Upper lobe of left lung (tissue), 6 donors: ENCODE measurements around the gene KAT7. TPM values are rescaled to one million over a fixed set of nuclear protein-coding genes. Genes with fewer than 3 reads are reported as not detected.

Experiments
- ATAC-seq, 2 donors: fragments of 200-7000 bp; cut with Tn5 transposase; one replicate each; pipeline ENCODE4 v1.9.1; 2022; ENCODE audit warnings: mild to moderate bottlenecking in 2 of 2, moderate library complexity in 2 of 2; ENCODE audit not compliant: low FRiP score in 2 of 2
- DNase-seq, 2 donors: peaks; one replicate each; pipeline ENCODE4 v3.0.0-alpha.2; 2019 to 2020
- H3K27ac ChIP-seq, 4 donors: fragments of 200-600 bp; sonication (generic); one replicate each; pipeline ENCODE4 v1.5.1; 2016 to 2019
- H3K27me3 ChIP-seq, 4 donors: fragments of 200-600 bp; sonication (generic); one replicate each; pipeline ENCODE4 v1.5.1; 2017 to 2019
- H3K36me3 ChIP-seq, 4 donors: fragments of 200-600 bp; sonication (generic); one replicate each; pipeline ENCODE4 v1.5.1; 2016 to 2019
- H3K4me1 ChIP-seq, 4 donors: fragments of 200-600 bp; sonication (generic); one replicate each; pipeline ENCODE4 v1.5.1; 2018 to 2019
- H3K4me3 ChIP-seq, 4 donors: fragments of 200-600 bp; sonication (generic); one replicate each; pipeline ENCODE4 v1.5.1; 2017 to 2019; ENCODE audit warnings: mild to moderate bottlenecking in 2 of 4, moderate library complexity in 1 of 4
- H3K9me3 ChIP-seq, 4 donors: fragments of 200-600 bp; sonication (generic); one replicate each; pipeline ENCODE4 v1.5.1; 2018 to 2019
- CTCF ChIP-seq, 6 experiments: fragments of 450-650 bp in 4 of 6; fragments of 200-600 bp in 2 of 6; sonication (generic) in 2 of 6; IDR thresholded peaks; one replicate each; pipeline ENCODE4 v1.5.1; 2016 to 2019; ENCODE audit warnings: antibody characterized with exemption in 6 of 6
- EP300 ChIP-seq, 4 donors: sonication (generic); formaldehyde crosslinking; IDR thresholded peaks; one replicate each; pipeline ENCODE4 v1.5.1; 2017; ENCODE audit warnings: antibody characterized with exemption in 4 of 4, control low read depth in 2 of 4
- POLR2A ChIP-seq, 4 donors: fragments of 450-650 bp; IDR thresholded peaks; one replicate each; pipeline ENCODE4 v1.5.1; 2016 to 2017; ENCODE audit warnings: antibody characterized with exemption in 4 of 4, mild to moderate bottlenecking in 2 of 4
- POLR2AphosphoS5 ChIP-seq, 2 donors: sonication (generic); formaldehyde crosslinking; IDR thresholded peaks; one replicate each; pipeline ENCODE4 v1.5.1; 2017; ENCODE audit warnings: antibody characterized with exemption in 2 of 2
- WGBS, 2 donors: methylation state at CpG; one replicate each; pipeline ENCODE4 v1.1.5; 2017 to 2018; 5-methylcytosine and 5-hydroxymethylcytosine counted together
- total RNA-seq, 6 donors: library from RNA; depleted of rRNA in 4 of 6; stranded (reverse); fragments of >200 nt in 4 of 6; gene quantifications; one replicate each; pipeline versions ENCODE4 v1.1.0 to v1.2.1, GENCODE V29; 2016 to 2021
- donor health status: DM: no; HTN: no; CAD: no; lungs with moderate emphysema.
- donor health status: DM: no; HTN: yes; CAD: no; lungs with severe emphysema.

The KAT7 gene
- total RNA-seq, 6 donors from 2014 or later, result 30.1 to 57.4 (median 49.8) TPM

GRCh38 chr17:49798182-49798581 lies 9.7 kb downstream of the KAT7 start:
- Histone ChIP-seq H3K36me3 (peaks cover 31 to 89% (median 67%) of the 10 kb centered on the region in 4 donors), H3K4me3 (no peak overlapping the region), H3K4me1 (peaks cover 0 to 16% (median 4%) of the 10 kb centered on the region in 4 donors), H3K27ac (no peak overlapping the region), H3K27me3 (no peaks in the 10 kb centered on the region), H3K9me3 (no peaks in the 10 kb centered on the region)
- ATAC-seq (no peak), DNase-seq (no peak)
- WGBS, 2 donors, result 92 to 94% methylated on average over 8 of the region's 8 CpGs
- no peak for TF ChIP-seq EP300 (IDR thresholded peaks at IDR 0.05)
- TF ChIP-seq POLR2A (IDR thresholded peaks at IDR 0.05), result no peak
- no peak for TF ChIP-seq POLR2AphosphoS5 (IDR thresholded peaks at IDR 0.05)
- no peak for TF ChIP-seq CTCF (IDR thresholded peaks at IDR 0.05)

GRCh38 chr17:49798738-49799137 lies 10.3 kb downstream of the KAT7 start:
- WGBS, 2 donors, result 62 to 70% methylated on average over 2 of the region's 2 CpGs
- H3K4me3 ChIP-seq, result no peak overlapping the region
- no peaks in the 10 kb centered on the region for H3K9me3 ChIP-seq
- ATAC-seq (no peak), DNase-seq (no peak)
- TF ChIP-seq CTCF (IDR thresholded peaks at IDR 0.05) (no peak), POLR2A (IDR thresholded peaks at IDR 0.05) (no peak), POLR2AphosphoS5 (IDR thresholded peaks at IDR 0.05) (no peak), EP300 (IDR thresholded peaks at IDR 0.05) (no peak)
- H3K27ac ChIP-seq, result no peak overlapping the region
- H3K36me3 ChIP-seq, result peaks cover 26 to 88% (median 65%) of the 10 kb centered on the region in 4 donors
- no peaks in the 10 kb centered on the region for H3K27me3 ChIP-seq
- peaks cover 0 to 12% (median 3%) of the 10 kb centered on the region in 4 donors for H3K4me1 ChIP-seq

GRCh38 chr17:49809056-49809455 lies 20.6 kb downstream of the KAT7 start:
- Histone ChIP-seq H3K9me3 (no peaks in the 10 kb centered on the region), H3K36me3 (peaks cover 29 to 94% (median 63%) of the 10 kb centered on the region in 4 donors), H3K4me1 (peaks cover 0 to 7% (median 2%) of the 10 kb centered on the region in 4 donors), H3K27ac (no peak overlapping the region), H3K27me3 (no peaks in the 10 kb centered on the region), H3K4me3 (no peak overlapping the region)
- DNase-seq, result no peak
- TF ChIP-seq EP300 (IDR thresholded peaks at IDR 0.05) (no peak), POLR2A (IDR thresholded peaks at IDR 0.05) (no peak), CTCF (IDR thresholded peaks at IDR 0.05) (no peak), POLR2AphosphoS5 (IDR thresholded peaks at IDR 0.05) (no peak)
- ATAC-seq, result no peak
- 61 to 63% methylated on average over 4 of the region's 4 CpGs for WGBS, 2 donors

GRCh38 chr17:49814781-49815529 lies 26.5 kb downstream of the KAT7 start:
- Histone ChIP-seq H3K27me3 (no peaks in the 10 kb centered on the region), H3K9me3 (no peaks in the 10 kb centered on the region), H3K4me1 (peaks cover 14 to 25% (median 19%) of the 10 kb centered on the region in 4 donors), H3K4me3 (no peak overlapping the region), H3K27ac (peak overlapping the region; percentile 26 to 75 (median 54)), H3K36me3 (peaks cover 24 to 86% (median 56%) of the 10 kb centered on the region in 4 donors)
- 74 to 80% methylated on average over 4 of the region's 4 CpGs for WGBS, 2 donors
- DNase-seq (no peak), ATAC-seq (no peak)
- TF ChIP-seq POLR2A (IDR thresholded peaks at IDR 0.05), result no peak
- TF ChIP-seq CTCF (IDR thresholded peaks at IDR 0.05), result no peak
- TF ChIP-seq POLR2AphosphoS5 (IDR thresholded peaks at IDR 0.05), result no peak
- no peak for TF ChIP-seq EP300 (IDR thresholded peaks at IDR 0.05)
